PC-3 (cell line): Measurements from ENCODE around the gene NFIX. TPM values are rescaled to one million over a fixed set of nuclear protein-coding genes. Genes with fewer than 3 reads are reported as not detected.

Experiments used
- ATAC-seq: fragments of 200-7000 bp; cut with Tn5 transposase; 2 replicates; pipeline ENCODE4 v1.9.1; 2020; ENCODE audit warnings: mild to moderate bottlenecking, moderate library complexity
- BruUV-seq: library from RNA; stranded (reverse); fragments of 400-500 nt; replicated peaks from 2 replicates; lab custom pipeline; 2021; lab: Mats Ljungman, UMichigan
- CTCF ChIA-PET: fragments of 300-600 bp; sonication (Branson Sonifier 250); formaldehyde crosslinking; loops from one replicate; lab custom pipeline; 2022; ENCODE audit warnings: antibody characterized with exemption; lab: Charles Lee
- POLR2A ChIA-PET: fragments of 300-600 bp; sonication (Branson Sonifier 250); formaldehyde crosslinking; loops from one replicate; lab custom pipeline; 2022; ENCODE audit warnings: antibody characterized with exemption; ENCODE audit not compliant: unreplicated experiment; lab: Charles Lee
- DNase-seq: peaks from one replicate; pipeline ENCODE4 v3.0.0-alpha.2; 2015
- H2AFZ ChIP-seq: fragments of 300-600 bp; sonication (generic); 2 replicates; pipeline ENCODE4 v1.6.0; 2016; ENCODE audit warnings: antibody characterized with exemption, low read length
- H3F3A ChIP-seq: fragments of 300-600 bp; sonication (generic); one replicate; pipeline ENCODE4 v1.6.0; 2017; ENCODE audit warnings: antibody characterized with exemption, low read length, control low read depth, mild to moderate bottlenecking; ENCODE audit not compliant: unreplicated experiment
- H3K27ac ChIP-seq: fragments of 300-600 bp; sonication (generic); 2 replicates; pipeline ENCODE4 v1.5.1; 2016; ENCODE audit warnings: mild to moderate bottlenecking, low read length
- H3K27me3 ChIP-seq: fragments of 300-600 bp; sonication (generic); 2 replicates; pipeline ENCODE4 v1.6.1; 2016; ENCODE audit warnings: low read length, mixed read lengths
- H3K36me3 ChIP-seq: fragments of 300-600 bp; sonication (generic); 2 replicates; pipeline ENCODE4 v1.6.1; 2016; ENCODE audit warnings: low read depth, mixed run types, low read length, mixed read lengths
- H3K4me1 ChIP-seq: fragments of 300-600 bp; sonication (generic); 2 replicates; pipeline ENCODE4 v1.5.1; 2016; ENCODE audit warnings: low read length; ENCODE audit not compliant: insufficient read depth
- H3K4me2 ChIP-seq: fragments of 300-600 bp; sonication (generic); 2 replicates; pipeline ENCODE4 v1.6.0; 2016; ENCODE audit warnings: low read length
- H3K4me3 ChIP-seq: fragments of 300-600 bp; sonication (generic); 2 replicates; pipeline ENCODE4 v1.5.1; 2016; ENCODE audit warnings: mild to moderate bottlenecking, low read length, mixed read lengths
- H3K79me2 ChIP-seq: fragments of 300-600 bp; sonication (generic); 2 replicates; pipeline ENCODE4 v1.6.1; 2017; ENCODE audit warnings: low read length, mixed read lengths
- H3K9ac ChIP-seq: fragments of 300-600 bp; sonication (generic); 2 replicates; pipeline ENCODE4 v1.6.0; 2016; ENCODE audit warnings: mild to moderate bottlenecking, low read length
- H3K9me2 ChIP-seq: fragments of 300-600 bp; sonication (generic); replicated peaks from 2 replicates; pipeline ENCODE4 v1.6.1; 2016; ENCODE audit warnings: mixed run types, low read length, mixed read lengths
- H3K9me3 ChIP-seq: fragments of 300-600 bp; sonication (generic); 2 replicates; pipeline ENCODE4 v1.6.1; 2016; ENCODE audit warnings: low read length, mixed read lengths
- H4K20me1 ChIP-seq: fragments of 300-600 bp; sonication (generic); 2 replicates; pipeline ENCODE4 v1.6.1; 2016; ENCODE audit warnings: low read length, mixed read lengths
- CTCF ChIP-seq: fragments of 300-600 bp; sonication (generic); conservative IDR thresholded peaks from 2 replicates; pipeline ENCODE4 v1.5.1; 2017; ENCODE audit warnings: antibody characterized with exemption, low read depth, mild to moderate bottlenecking, low read length
- EZH2 ChIP-seq: fragments of 300-600 bp; sonication (generic); IDR thresholded peaks from one replicate; pipeline ENCODE4 v1.6.1; 2017; ENCODE audit warnings: antibody characterized with exemption, mild to moderate bottlenecking, low read length; ENCODE audit not compliant: unreplicated experiment
- EZH2phosphoT487 ChIP-seq: fragments of 300-600 bp; sonication (generic); IDR thresholded peaks from 2 replicates; pipeline ENCODE4 v1.6.1; 2018; ENCODE audit warnings: mild to moderate bottlenecking, antibody characterized with exemption, low read length, borderline replicate concordance
- intact Hi-C: fragments of 100-400 bp; cut with micrococcal nuclease; formaldehyde crosslinking; loops from 2 replicates; pipeline ENCODE4 v1.9.0; 2023
- total RNA-seq: library from RNA; depleted of rRNA; stranded (reverse); fragments of >200 nt; gene quantifications from 2 replicates; pipeline ENCODE4 v1.2.3, GENCODE V29; 2014

The NFIX gene
- total RNA-seq, 1 experiment from 2014 or later, result 43.3 TPM

- Histone ChIP-seq H3K9ac (no peak overlapping the region), H3K4me1 (peaks cover 6% of the 10 kb centered on the region), H3K9me2 (no peaks in the 10 kb centered on the region), H3K79me2 (no peaks in the 10 kb centered on the region), H3F3A (no peaks in the 10 kb centered on the region), H2AFZ (no peak overlapping the region), H3K27ac (no peak overlapping the region), H4K20me1 (no peaks in the 10 kb centered on the region), H3K4me2 (no peak overlapping the region), H3K4me3 (no peak overlapping the region), H3K9me3 (no peaks in the 10 kb centered on the region), H3K27me3 (no peaks in the 10 kb centered on the region), H3K36me3 (peaks cover 35% of the 10 kb centered on the region; the same call in 1 of the 2 replicates)
- ATAC-seq (no peak), DNase-seq (no peak)
- CTCF ChIA-PET, result interaction anchor here (0.6 kb wide), 2 partner anchors 23 to 37 kb away, joined by 3 read pairs; no protein-coding TSS in a partner anchor
- TF ChIP-seq CTCF (no peak), EZH2 (no peak)
- POLR2A ChIA-PET, result no interaction called here
- BruUV-seq, result no TSS peak
- intact Hi-C loops, result no loop called here
These were observed 83.1 kb downstream of the NFIX start for GRCh38 chr19:13078381-13078780.

GRCh38 chr19:13078897-13079541 lies 83.7 kb downstream of the NFIX start:
- peaks cover 6% of the 10 kb centered on the region for H3K4me1 ChIP-seq
- ChIA-PET POLR2A (no interaction called here), CTCF (interaction anchor here (0.6 kb wide), 1 partner anchor 24 kb away, joined by 3 read pairs; no protein-coding TSS in a partner anchor)
- H3K4me2 ChIP-seq, result no peak overlapping the region
- no peaks in the 10 kb centered on the region for H3K27me3 ChIP-seq
- no peaks in the 10 kb centered on the region for H3K9me2 ChIP-seq
- H3K9ac ChIP-seq, result no peak overlapping the region
- H3K27ac ChIP-seq, result no peak overlapping the region
- no peaks in the 10 kb centered on the region for H3K79me2 ChIP-seq
- H3K9me3 ChIP-seq, result no peaks in the 10 kb centered on the region
- H2AFZ ChIP-seq, result no peak overlapping the region
- ATAC-seq (peak; percentile 22), DNase-seq (no peak)
- no peaks in the 10 kb centered on the region for H4K20me1 ChIP-seq
- H3K4me3 ChIP-seq, result no peak overlapping the region
- BruUV-seq, result no TSS peak
- H3K36me3 ChIP-seq, result peaks cover 31% of the 10 kb centered on the region; the same call in 1 of the 2 replicates
- TF ChIP-seq CTCF (no peak), EZH2 (no peak), EZH2phosphoT487 (no peak)
- H3F3A ChIP-seq, result no peaks in the 10 kb centered on the region
- intact Hi-C loops, result no loop called here

- no peaks in the 10 kb centered on the region for H4K20me1 ChIP-seq
- no peak overlapping the region for H3K27ac ChIP-seq
- H3K79me2 ChIP-seq, result no peaks in the 10 kb centered on the region
- H3K4me3 ChIP-seq, result no peak overlapping the region
- TF ChIP-seq EZH2phosphoT487 (no peak), EZH2 (no peak), CTCF (no peak)
- ChIA-PET CTCF (interaction anchor here (0.6 kb wide), 1 partner anchor 112 kb away, joined by 4 read pairs; no protein-coding TSS in a partner anchor), POLR2A (no interaction called here)
- no peaks in the 10 kb centered on the region for H3K9me3 ChIP-seq
- no peak for DNase-seq
- no peaks in the 10 kb centered on the region for H3K27me3 ChIP-seq
- peaks cover 32% of the 10 kb centered on the region; the same call in 1 of the 2 replicates for H3K36me3 ChIP-seq
- intact Hi-C loops, result no loop called here
- H3K4me2 ChIP-seq, result no peak overlapping the region
- H2AFZ ChIP-seq, result no peak overlapping the region
- H3F3A ChIP-seq, result no peaks in the 10 kb centered on the region
- peak; percentile 43 for ATAC-seq
- no peak overlapping the region for H3K9ac ChIP-seq
- BruUV-seq, result no TSS peak
- no peaks in the 10 kb centered on the region for H3K9me2 ChIP-seq
- H3K4me1 ChIP-seq, result peaks cover 6% of the 10 kb centered on the region
These were observed 84.3 kb downstream of the NFIX start for GRCh38 chr19:13079542-13079986.
